ENCODE measurements around the gene KRTAP4-12.
"Not testable (repeated sequence)": the region's sequence is repeated elsewhere in the genome, so short reads cannot be mapped to it uniquely, and the experiment has no call there.

KRTAP4-12 gene

GRCh38 chr17:41118721-41119120 lies 5.3 kb downstream of the KRTAP4-12 start:
- Histone ChIP-seq H3K9ac (ENCODE audit: insufficient read length) (no peak overlapping the region), H3K9me3 (ENCODE audit: low read depth, low read length) (no peaks in the 10 kb centered on the region), H3K36me3 (ENCODE audit: insufficient read depth, low read length) (no peaks in the 10 kb centered on the region), H3K27ac (no peak overlapping the region), H3K4me3 (no peak overlapping the region)
- no peak for DNase-seq (ENCODE audit: low read depth, low spot score)
- TF ChIP-seq POLR2AphosphoS5 (IDR thresholded peaks at IDR 0.05; ENCODE audit: borderline replicate concordance, low read depth, low read length) (no peak), EZH2 (IDR thresholded peaks at IDR 0.05) (no peak), FOXP2 (optimal IDR thresholded peaks at IDR 0.05; ENCODE audit: control extremely low read depth, extremely low read length, insufficient read depth) (no peak)

DNA sequence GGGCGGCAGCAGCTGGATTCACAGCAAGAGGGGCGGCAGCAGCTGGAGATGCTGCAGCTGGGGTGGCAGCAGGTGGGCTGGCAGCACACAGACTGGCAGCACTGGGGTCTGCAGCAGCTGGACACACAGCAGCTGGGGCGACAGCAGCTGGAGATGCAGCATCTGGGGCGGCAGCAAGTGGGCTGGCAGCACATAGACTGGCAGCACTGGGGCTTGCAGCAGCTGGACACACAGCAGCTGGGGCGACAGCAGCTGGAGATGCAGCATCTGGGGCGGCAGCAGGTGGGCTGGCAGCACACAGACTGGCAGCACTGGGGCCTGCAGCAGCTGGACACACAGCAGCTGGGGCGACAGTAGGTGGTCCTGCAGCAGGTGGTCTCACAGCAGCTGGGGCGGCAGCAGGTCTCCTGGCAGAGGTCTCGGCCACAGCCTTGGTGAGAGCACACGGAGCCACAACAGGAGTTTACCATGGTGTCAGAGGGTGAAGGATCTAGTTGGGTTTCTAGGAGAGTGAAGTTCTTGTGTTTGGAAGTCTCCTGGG lies 6.1 kb downstream of the KRTAP4-12 start, which contains the start of gene KRTAP4-11:
KRTAP4-11 (minus strand) TSS at position 528 of the 541 bp plus-strand sequence; CDS start at position 470, 58 bp downstream.
- H3K36me3 ChIP-seq (ENCODE audit: insufficient read depth, low read length); DNase-seq (ENCODE audit: low read depth, low spot score); H3K9ac ChIP-seq (ENCODE audit: insufficient read length); H3K27ac ChIP-seq; H3K4me3 ChIP-seq; H3K9me3 ChIP-seq (ENCODE audit: low read depth, low read length): not testable (repeated sequence)

GRCh38 chr17:41116297-41116696 lies 7.7 kb downstream of the KRTAP4-12 start:
- DNase-seq (ENCODE audit: low read depth, low spot score), result peak; percentile 75
- TF ChIP-seq POLR2AphosphoS5 (IDR thresholded peaks at IDR 0.05; ENCODE audit: borderline replicate concordance, low read depth, low read length) (no peak; the same call in 1 of the 2 replicates), EZH2 (IDR thresholded peaks at IDR 0.05) (no peak), FOXP2 (optimal IDR thresholded peaks at IDR 0.05; ENCODE audit: control extremely low read depth, extremely low read length, insufficient read depth) (no peak)
- H3K9me3 ChIP-seq (ENCODE audit: low read depth, low read length), result peaks cover 6% of the 10 kb centered on the region; the same call in 1 of the 2 replicates
- H3K27ac ChIP-seq, result peak overlapping the region; percentile 43; the same call in 1 of the 2 replicates
- H3K9ac ChIP-seq (ENCODE audit: insufficient read length), result peak overlapping the region; percentile 6
- peaks cover under 1% of the 10 kb centered on the region; the same call in 1 of the 2 replicates for H3K36me3 ChIP-seq (ENCODE audit: insufficient read depth, low read length)
- H3K4me3 ChIP-seq, result peak overlapping the region; percentile 61

GRCh38 chr17:41111151-41111885 lies 12.7 kb downstream of the KRTAP4-12 start:
- no peak for TF ChIP-seq POLR2AphosphoS5 (IDR thresholded peaks at IDR 0.05; ENCODE audit: borderline replicate concordance, low read depth, low read length)
- TF ChIP-seq EZH2 (IDR thresholded peaks at IDR 0.05), result no peak
- TF ChIP-seq FOXP2 (optimal IDR thresholded peaks at IDR 0.05; ENCODE audit: control extremely low read depth, extremely low read length, insufficient read depth), result no peak
- Histone ChIP-seq H3K9ac (ENCODE audit: insufficient read length) (no peak overlapping the region), H3K36me3 (ENCODE audit: insufficient read depth, low read length) (peaks cover 5% of the 10 kb centered on the region; the same call in 1 of the 2 replicates), H3K4me3 (no peak overlapping the region), H3K27ac (no peak overlapping the region), H3K9me3 (ENCODE audit: low read depth, low read length) (peaks cover 10% of the 10 kb centered on the region; the same call in 1 of the 2 replicates)
- DNase-seq (ENCODE audit: low read depth, low spot score), result no peak

DNA sequence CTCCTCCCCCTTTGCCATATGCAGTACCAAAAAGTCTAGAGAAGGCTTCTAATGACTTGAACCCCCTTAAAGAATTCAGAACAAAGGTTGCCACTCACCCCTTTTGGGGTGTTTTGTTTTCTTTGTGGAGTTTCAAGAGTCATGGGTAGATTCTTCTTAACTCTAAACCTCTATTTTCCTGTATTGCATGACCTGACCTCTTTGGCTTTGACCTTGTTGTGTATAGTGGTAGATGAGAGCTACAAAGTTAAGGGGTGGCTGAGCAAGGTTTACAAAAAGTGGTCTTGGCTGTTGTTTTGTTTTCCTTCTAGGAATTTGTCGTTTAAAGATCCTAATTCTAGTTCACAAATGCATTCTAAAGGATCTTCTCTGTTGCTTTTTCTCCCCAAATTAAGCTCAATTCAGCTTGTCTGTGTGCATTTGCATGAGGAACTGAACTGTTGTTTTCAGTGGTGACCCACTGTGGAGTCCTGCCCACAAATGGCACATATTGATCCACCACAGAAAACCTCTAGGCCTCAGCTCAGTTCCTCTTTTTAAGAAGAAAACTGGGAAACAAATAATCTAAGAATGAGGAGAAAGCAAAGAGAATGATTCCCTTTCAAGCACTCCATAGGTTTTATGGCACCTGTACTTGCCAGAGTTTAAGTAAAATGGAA lies 15.1 kb downstream of the KRTAP4-12 start:
- H3K27ac ChIP-seq; H3K36me3 ChIP-seq (ENCODE audit: insufficient read depth, low read length); H3K9me3 ChIP-seq (ENCODE audit: low read depth, low read length); H3K9ac ChIP-seq (ENCODE audit: insufficient read length); H3K4me3 ChIP-seq; DNase-seq (ENCODE audit: low read depth, low spot score): not testable (repeated sequence)

DNA sequence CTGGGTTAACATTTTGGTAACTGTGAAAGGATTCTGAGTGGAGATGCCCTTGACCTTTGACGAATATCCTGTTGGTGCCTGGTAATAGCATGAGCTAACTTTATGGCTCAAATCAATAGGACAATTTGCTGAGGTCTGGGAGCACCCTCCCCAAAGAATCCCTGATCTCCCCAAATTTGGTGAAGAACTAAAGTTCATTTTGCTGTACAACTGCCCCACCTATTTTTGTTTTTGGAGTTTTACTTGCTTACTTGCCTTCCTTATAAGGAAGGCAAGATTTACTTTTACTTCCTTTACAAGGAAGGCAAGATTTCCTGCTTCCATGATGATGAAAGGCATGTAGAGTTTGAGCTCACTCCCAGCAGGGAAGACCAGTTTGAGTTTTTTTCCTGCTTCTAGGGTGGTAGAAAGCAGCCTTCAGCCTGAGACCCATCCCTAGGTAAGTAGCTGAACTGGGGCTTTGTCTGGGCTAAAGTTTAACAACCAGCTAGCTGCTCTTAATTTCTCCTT lies 16.0 kb downstream of the KRTAP4-12 start:
- H3K4me3 ChIP-seq, result no peak overlapping the region
- TF ChIP-seq FOXP2 (optimal IDR thresholded peaks at IDR 0.05; ENCODE audit: control extremely low read depth, extremely low read length, insufficient read depth), result no peak
- no peak for TF ChIP-seq POLR2AphosphoS5 (IDR thresholded peaks at IDR 0.05; ENCODE audit: borderline replicate concordance, low read depth, low read length)
- H3K9me3 ChIP-seq (ENCODE audit: low read depth, low read length), result peaks cover 10% of the 10 kb centered on the region; the same call in 1 of the 2 replicates
- H3K36me3 ChIP-seq (ENCODE audit: insufficient read depth, low read length), result peaks cover 5% of the 10 kb centered on the region; the same call in 1 of the 2 replicates
- no peak overlapping the region for H3K9ac ChIP-seq (ENCODE audit: insufficient read length)
- no peak for DNase-seq (ENCODE audit: low read depth, low spot score)
- H3K27ac ChIP-seq, result no peak overlapping the region

DNA sequence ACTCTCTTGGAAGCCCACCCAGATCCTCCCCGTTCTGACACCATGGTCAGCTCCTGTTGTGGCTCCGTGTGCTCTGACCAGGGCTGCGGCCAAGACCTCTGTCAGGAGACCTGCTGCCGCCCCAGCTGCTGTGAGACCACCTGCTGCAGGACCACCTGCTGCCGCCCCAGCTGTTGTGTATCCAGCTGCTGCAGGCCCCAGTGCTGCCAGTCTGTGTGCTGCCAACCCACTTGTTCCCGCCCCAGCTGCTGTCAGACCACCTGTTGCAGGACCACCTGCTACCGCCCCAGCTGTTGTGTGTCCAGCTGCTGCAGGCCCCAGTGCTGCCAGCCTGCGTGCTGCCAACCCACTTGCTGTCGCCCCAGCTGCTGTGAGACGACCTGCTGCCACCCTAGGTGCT lies 18.6 kb downstream of the KRTAP4-12 start, which contains the start of gene KRTAP4-9:
KRTAP4-9 (plus strand) TSS at position 43 of the 400 bp plus-strand sequence; CDS start at position 43, 0 bp downstream.
- not testable (repeated sequence) for H3K9ac ChIP-seq (ENCODE audit: insufficient read length); H3K27ac ChIP-seq; H3K36me3 ChIP-seq (ENCODE audit: insufficient read depth, low read length); H3K4me3 ChIP-seq; H3K9me3 ChIP-seq (ENCODE audit: low read depth, low read length); DNase-seq (ENCODE audit: low read depth, low spot score)

DNA sequence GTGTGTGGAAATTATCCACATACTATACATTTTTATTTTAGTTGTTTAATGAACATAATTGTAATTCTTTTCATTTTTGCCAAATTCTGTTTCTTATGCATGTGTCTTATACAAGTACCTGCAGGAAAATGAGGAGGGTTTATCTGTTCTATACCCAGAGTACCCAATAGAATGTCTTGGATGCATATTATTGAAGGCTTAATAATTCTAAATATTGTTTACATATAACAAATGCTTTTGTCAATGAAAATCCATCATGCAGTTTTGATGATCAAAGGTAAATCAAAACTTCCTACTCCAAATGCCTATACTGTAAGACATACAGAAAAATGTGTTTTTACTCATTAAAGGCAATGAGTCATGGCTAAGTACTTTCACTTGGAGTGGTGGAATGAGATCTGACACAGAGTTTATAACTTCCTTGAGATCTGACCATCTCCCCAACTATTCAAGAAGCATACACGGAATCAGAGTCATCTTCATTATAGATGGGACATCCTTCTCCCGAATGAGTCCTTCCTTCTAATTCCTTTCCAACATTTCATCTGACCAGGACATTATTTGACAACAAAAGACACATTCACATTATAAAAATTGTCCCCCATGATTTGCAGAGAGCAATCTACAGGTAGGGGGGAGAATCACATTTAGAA lies 19.5 kb downstream of the KRTAP4-12 start:
- DNase-seq (ENCODE audit: low read depth, low spot score); H3K4me3 ChIP-seq; H3K27ac ChIP-seq; H3K9ac ChIP-seq (ENCODE audit: insufficient read length); H3K36me3 ChIP-seq (ENCODE audit: insufficient read depth, low read length); H3K9me3 ChIP-seq (ENCODE audit: low read depth, low read length): not testable (repeated sequence)

Data from SK-N-MC (cell line).